Gastroesophageal sphincter (tissue), 4 donors: Measurements from ENCODE around the gene COL18A1. TPM values are rescaled to one million over a fixed set of nuclear protein-coding genes. Genes with fewer than 3 reads are reported as not detected.

Experiments used
- ATAC-seq: fragments of 150-250 bp; one replicate; pipeline ENCODE4 v1.9.1; 2016; ENCODE audit warnings: mild to moderate bottlenecking, moderate library complexity
- H3K27ac ChIP-seq, 4 donors: fragments of 200-600 bp; sonication (generic) in 3 of 4; 1 replicate in 3 of 4; 2 replicates in 1 of 4; pipeline ENCODE4 v1.5.1; 2016 to 2019
- H3K27me3 ChIP-seq: fragments of 200-600 bp; sonication (generic); one replicate; pipeline ENCODE4 v1.5.1; 2019
- H3K36me3 ChIP-seq, 2 donors: fragments of 200-600 bp; sonication (generic); one replicate each; pipeline ENCODE4 v1.5.1; 2019; ENCODE audit warnings: control low read depth in 1 of 2
- H3K4me1 ChIP-seq, 3 donors: fragments of 200-600 bp; sonication (generic); 1 replicate in 2 of 3; 2 replicates in 1 of 3; pipeline ENCODE4 v1.5.1; 2016 to 2019; ENCODE audit warnings: control low read depth in 2 of 3
- H3K4me3 ChIP-seq, 2 donors: fragments of 200-600 bp; sonication (generic); one replicate each; pipeline ENCODE4 v1.5.1; 2019; ENCODE audit warnings: mild to moderate bottlenecking in 1 of 2, moderate library complexity in 1 of 2
- H3K9me3 ChIP-seq, 3 donors: fragments of 200-600 bp; sonication (generic); one replicate each; pipeline ENCODE4 v1.5.1; 2017 to 2019; ENCODE audit warnings: control low read depth in 2 of 3
- CTCF ChIP-seq, 4 experiments: fragments of 200-600 bp in 2 of 4; fragments of 450-650 bp in 2 of 4; sonication (generic) in 1 of 4; IDR thresholded peaks; one replicate each; pipeline ENCODE4 v1.5.1; 2017 to 2019; ENCODE audit warnings: antibody characterized with exemption in 4 of 4, mild to moderate bottlenecking in 2 of 4, moderate library complexity in 2 of 4
- EP300 ChIP-seq: sonication (generic); formaldehyde crosslinking; IDR thresholded peaks from one replicate; pipeline ENCODE4 v1.6.1; 2017; ENCODE audit warnings: antibody characterized with exemption, mild to moderate bottlenecking
- POLR2A ChIP-seq, 2 donors: fragments of 450-650 bp; IDR thresholded peaks; one replicate each; pipeline ENCODE4 v1.6.1; 2017; ENCODE audit warnings: antibody characterized with exemption in 2 of 2, mild to moderate bottlenecking in 2 of 2, moderate library complexity in 1 of 2
- POLR2AphosphoS5 ChIP-seq: sonication (generic); formaldehyde crosslinking; IDR thresholded peaks from one replicate; pipeline ENCODE4 v1.6.1; 2017; ENCODE audit warnings: antibody characterized with exemption
- WGBS, 2 donors: methylation state at CpG; one replicate each; pipeline ENCODE4 v1.1.5; 2018; ENCODE audit warnings: low coverage in 1 of 2; 5-methylcytosine and 5-hydroxymethylcytosine counted together
- total RNA-seq, 4 donors: library from RNA; depleted of rRNA; stranded (reverse); fragments of >200 nt; gene quantifications; one replicate each; pipeline ENCODE4 v1.1.0, GENCODE V29; 2016

Gene COL18A1
- total RNA-seq, 4 donors from 2014 or later, result 69.3 to 116 (median 78.4) TPM

GRCh38 chr21:45543710-45544448 lies 138.9 kb downstream of the COL18A1 start:
- peaks cover 0 to 24% (median 11%) of the 10 kb centered on the region in 3 donors for H3K4me1 ChIP-seq
- TF ChIP-seq POLR2AphosphoS5 (no peak), EP300 (no peak), POLR2A (IDR thresholded peaks at IDR 0.05) (no peak), CTCF (IDR thresholded peaks at IDR 0.05) (no peak)
- no peaks in the 10 kb centered on the region for H3K9me3 ChIP-seq
- no peaks in the 10 kb centered on the region for H3K27me3 ChIP-seq
- ATAC-seq, result no peak
- 73% methylated on average over 9 of the region's 23 CpGs; no CpG with 5 or more reads in 1 of the 2 donors for WGBS, 2 donors
- H3K27ac ChIP-seq, result peak overlapping the region in 1 of 4 donors; percentile 82
- H3K36me3 ChIP-seq, result no peaks in the 10 kb centered on the region
- H3K4me3 ChIP-seq, result no peak overlapping the region

GRCh38 chr21:45544449-45545235 lies 139.7 kb downstream of the COL18A1 start:
- TF ChIP-seq POLR2AphosphoS5 (no peak), CTCF (IDR thresholded peaks at IDR 0.05) (no peak), EP300 (no peak), POLR2A (IDR thresholded peaks at IDR 0.05) (no peak)
- no peak overlapping the region for H3K4me3 ChIP-seq
- WGBS, 2 donors, result 50 to 93% methylated on average over 1 to 3 of the region's 18 CpGs
- no peaks in the 10 kb centered on the region for H3K36me3 ChIP-seq
- ATAC-seq, result no peak
- H3K4me1 ChIP-seq, result peaks cover 0 to 24% (median 11%) of the 10 kb centered on the region in 3 donors
- H3K27me3 ChIP-seq, result no peaks in the 10 kb centered on the region
- H3K9me3 ChIP-seq, result no peaks in the 10 kb centered on the region
- H3K27ac ChIP-seq, result no peak overlapping the region

GRCh38 chr21:45545236-45545570 lies 140.2 kb downstream of the COL18A1 start:
- Histone ChIP-seq H3K27ac (no peak overlapping the region), H3K9me3 (no peaks in the 10 kb centered on the region), H3K36me3 (no peaks in the 10 kb centered on the region), H3K4me1 (peaks cover 0 to 24% (median 11%) of the 10 kb centered on the region in 3 donors), H3K4me3 (no peak overlapping the region), H3K27me3 (peaks cover 6% of the 10 kb centered on the region)
- 94 to 95% methylated on average over 4 to 6 of the region's 6 CpGs for WGBS, 2 donors
- no peak for TF ChIP-seq EP300
- TF ChIP-seq POLR2A (IDR thresholded peaks at IDR 0.05), result no peak
- TF ChIP-seq CTCF (IDR thresholded peaks at IDR 0.05), result no peak
- ATAC-seq, result no peak

- 72 to 91% methylated on average over 2 to 7 of the region's 22 CpGs for WGBS, 2 donors
- Histone ChIP-seq H3K36me3 (no peaks in the 10 kb centered on the region), H3K27me3 (peaks cover 10% of the 10 kb centered on the region), H3K27ac (no peak overlapping the region), H3K4me1 (peaks cover 0 to 24% (median 11%) of the 10 kb centered on the region in 3 donors), H3K4me3 (no peak overlapping the region), H3K9me3 (no peaks in the 10 kb centered on the region)
- no peak for ATAC-seq
- TF ChIP-seq CTCF (IDR thresholded peaks at IDR 0.05), result no peak
- TF ChIP-seq EP300, result no peak
- no peak for TF ChIP-seq POLR2A (IDR thresholded peaks at IDR 0.05)
- TF ChIP-seq POLR2AphosphoS5, result no peak
These were observed 140.9 kb downstream of the COL18A1 start for GRCh38 chr21:45545691-45546531.
